Endothelial cell of umbilical vein (primary cell): ENCODE data around the gene DPEP2. TPM values are rescaled to one million over a fixed set of nuclear protein-coding genes. Genes with fewer than 3 reads are reported as not detected.
A peak's percentile ranks its signal among the peaks of the same experiment; 100 is the strongest.

ENCODE experiments used
- BruUV-seq: library from RNA; stranded (reverse); fragments of 400-500 nt; replicated peaks from 2 replicates; lab custom pipeline; 2021; lab: Mats Ljungman, UMichigan
- CTCF ChIA-PET: fragments of 300-600, 350-600 bp; sonication (Branson Sonifier 250); formaldehyde crosslinking; loops from one replicate; lab custom pipeline; 2021; ENCODE audit warnings: antibody characterized with exemption, inconsistent platforms; lab: Charles Lee
- POLR2A ChIA-PET: fragments of 300-600, 350-600 bp; sonication (Branson Sonifier 250); formaldehyde crosslinking; loops from one replicate; lab custom pipeline; 2021; ENCODE audit warnings: antibody characterized with exemption, inconsistent platforms; lab: Charles Lee
- DNase-seq: peaks from one replicate; pipeline ENCODE4 v3.0.0-alpha.2; 2011; ENCODE audit warnings: low read depth, low spot score
- FAIRE-seq: peaks from 2 replicates; lab custom pipeline; 2011; peaks lifted over from hg19 to GRCh38; lab: Jason Lieb, UNC
- H2AFZ ChIP-seq: 2 replicates; pipeline ENCODE4 v1.6.0; 2012; ENCODE audit warnings: low read depth, low read length, control low read depth, inconsistent platforms
- H3K27ac ChIP-seq: 2 replicates; pipeline ENCODE4 v1.5.1; 2011; ENCODE audit warnings: low read depth, mild to moderate bottlenecking, control low read depth, low read length, moderate library complexity; ENCODE audit not compliant: insufficient read depth
- H3K27me3 ChIP-seq, 2 experiments: 2 replicates each; pipeline versions ENCODE4 v1.6.0 to v1.6.1; 2011; ENCODE audit warnings: low read length in 2 of 2, mixed read lengths in 1 of 2; ENCODE audit not compliant: control insufficient read depth in 2 of 2, insufficient read depth in 2 of 2
- H3K36me3 ChIP-seq, 2 experiments: 2 replicates in 1 of 2; 3 replicates in 1 of 2; pipeline ENCODE4 v1.5.1; 2011; ENCODE audit warnings: low read length in 2 of 2, mild to moderate bottlenecking in 1 of 2, moderate library complexity in 1 of 2; ENCODE audit not compliant: control insufficient read depth in 2 of 2, insufficient read depth in 2 of 2; ENCODE audit errors: extremely low read depth in 1 of 2
- H3K4me1 ChIP-seq: 3 replicates; pipeline ENCODE4 v1.5.1; 2011; ENCODE audit warnings: mild to moderate bottlenecking, low read length; ENCODE audit not compliant: control insufficient read depth, insufficient read depth; ENCODE audit errors: extremely low read depth
- H3K4me2 ChIP-seq: 2 replicates; pipeline ENCODE4 v1.6.1; 2011; ENCODE audit warnings: low read length, control low read depth, mixed read lengths; ENCODE audit not compliant: insufficient read depth
- H3K4me3 ChIP-seq, 3 experiments: fragments of 200-600 bp in 1 of 3; sonication (generic), shearing (Covaris generic) in 1 of 3; replicated peaks in 1 of 3; 2 replicates each; pipeline ENCODE4 v1.5.1; 2011 to 2016; ENCODE audit warnings: control low read depth in 3 of 3, low read length in 3 of 3, mild to moderate bottlenecking in 2 of 3, inconsistent platforms in 1 of 3, low read depth in 1 of 3, moderate library complexity in 1 of 3; ENCODE audit not compliant: insufficient read depth in 1 of 3
- H3K79me2 ChIP-seq: 2 replicates; pipeline ENCODE4 v1.6.0; 2012; ENCODE audit warnings: low read length, inconsistent platforms; ENCODE audit not compliant: control insufficient read depth, insufficient read depth
- H3K9ac ChIP-seq: replicated peaks from 2 replicates; pipeline ENCODE3; 2011; ENCODE audit warnings: low read length, control low read depth; ENCODE audit not compliant: insufficient read depth; ENCODE audit errors: extremely low read depth
- H3K9me1 ChIP-seq: replicated peaks from 3 replicates; pipeline ENCODE4 v1.6.0; 2011; ENCODE audit warnings: mild to moderate bottlenecking, low read length; ENCODE audit not compliant: control insufficient read depth, insufficient read depth; ENCODE audit errors: extremely low read depth
- H3K9me3 ChIP-seq: replicated peaks from 2 replicates; pipeline ENCODE4 v1.5.1; 2012; ENCODE audit warnings: low read length, inconsistent platforms; ENCODE audit not compliant: control insufficient read depth, insufficient read depth
- H4K20me1 ChIP-seq: replicated peaks from 2 replicates; pipeline ENCODE3; 2011; ENCODE audit warnings: mild to moderate bottlenecking, low read length; ENCODE audit not compliant: control insufficient read depth, insufficient read depth; ENCODE audit errors: extremely low read depth
- CTCF ChIP-seq, 2 donors: IDR thresholded peaks; 1 replicate in 1 of 2; 2 replicates in 1 of 2; pipeline ENCODE4 v1.5.1; 2011; ENCODE audit warnings: low read length in 2 of 2, mild to moderate bottlenecking in 2 of 2, moderate library complexity in 2 of 2, control low read depth in 1 of 2, inconsistent platforms in 1 of 2, low read depth in 1 of 2; ENCODE audit not compliant: insufficient read depth in 1 of 2; ENCODE audit errors: extremely low read depth in 1 of 2
- MAX ChIP-seq: IDR thresholded peaks from 2 replicates; pipeline ENCODE4 v1.6.1; 2011; ENCODE audit not compliant: insufficient read depth, insufficient read length
- POLR2AphosphoS5 ChIP-seq: IDR thresholded peaks from 2 replicates; pipeline ENCODE4 v1.6.1; 2012; ENCODE audit warnings: low read depth, mild to moderate bottlenecking, control low read depth, low read length, moderate library complexity; ENCODE audit not compliant: insufficient read depth
- dilution Hi-C: fragments of 300-500 bp; cut with MboI; formaldehyde crosslinking; loops from one replicate; pipeline ENCODE4 v1.15.0; 2019; ENCODE audit warnings: low sequenced_read_pairs; ENCODE audit not compliant: extremely low pct_ligation_motif_present
- intact Hi-C: fragments of 100-400 bp; cut with micrococcal nuclease; formaldehyde crosslinking; loops from one replicate; pipeline ENCODE4 v1.10.0; 2022
- polyA plus RNA-seq, 4 experiments: library from polyadenylated mRNA; depleted of rRNA in 3 of 4; stranded (reverse) in 3 of 4; unstranded in 1 of 4; fragments of >200 nt; gene quantifications; 2 replicates each; pipeline versions ENCODE4 v1.2.1 to v1.2.3, GENCODE V29; 2011 to 2012; ENCODE audit warnings: missing spikeins in 1 of 4
- total RNA-seq: library from RNA; stranded (reverse); gene quantifications from 2 replicates; pipeline ENCODE4 v1.2.3, GENCODE V29; 2021

Gene DPEP2
- total and polyA plus RNA-seq, 2 donors (not counting 3 experiments of a cell fraction or from before 2014, with no cell fraction given): 0.27 to 1.8 TPM

- dilution Hi-C loops (no loop called here), intact Hi-C loops (no loop called here)
- Histone ChIP-seq H3K4me3 (no peak overlapping the region), H3K36me3 (peaks cover 0 to 2% of the 10 kb centered on the region in 2 experiments), H3K9ac (no peak overlapping the region), H3K79me2 (peaks cover 28% of the 10 kb centered on the region), H3K9me3 (no peaks in the 10 kb centered on the region), H2AFZ (no peak overlapping the region), H3K27me3 (no peaks in the 10 kb centered on the region), H3K9me1 (no peaks in the 10 kb centered on the region), H3K27ac (no peak overlapping the region), H3K4me1 (peaks cover 14% of the 10 kb centered on the region), H3K4me2 (peak overlapping the region; percentile 69), H4K20me1 (no peaks in the 10 kb centered on the region)
- TF ChIP-seq CTCF (IDR thresholded peaks at IDR 0.05; ENCODE audit: extremely low read depth in 1 of 2, insufficient read depth in 1 of 2, low read depth in 1 of 2, low read length in 2 of 2): no peak
- FAIRE-seq: no peak
- ChIA-PET CTCF (interaction anchor here (0.8 to 2.3 kb wide), 5 partner anchors 13 to 205 kb away, joined by 3 to 7 read pairs (median 3); no protein-coding TSS in a partner anchor), POLR2A (no interaction called here)
- no TSS peak for BruUV-seq
- DNase-seq: no peak
Observed at GRCh38 chr16:68021490-68021889, 22.2 kb upstream of the DPEP2 start.

- Histone ChIP-seq H3K27me3 (no peaks in the 10 kb centered on the region), H3K4me3 (no peak overlapping the region), H3K4me2 (no peak overlapping the region), H3K9me3 (no peaks in the 10 kb centered on the region), H3K36me3 (peaks cover 0 to 2% of the 10 kb centered on the region in 2 experiments), H3K9me1 (no peaks in the 10 kb centered on the region), H3K27ac (no peak overlapping the region), H2AFZ (no peak overlapping the region), H3K9ac (no peak overlapping the region), H4K20me1 (no peaks in the 10 kb centered on the region), H3K4me1 (peaks cover 14% of the 10 kb centered on the region), H3K79me2 (peaks cover 27% of the 10 kb centered on the region)
- dilution Hi-C loops: no loop called here
- no peak for FAIRE-seq
- no peak for DNase-seq
- intact Hi-C loops: no loop called here
- ChIA-PET POLR2A (no interaction called here), CTCF (interaction anchor here (1.6 to 1.8 kb wide), 2 partner anchors 21 kb away, joined by 3 to 10 read pairs; no protein-coding TSS in a partner anchor)
- TF ChIP-seq POLR2AphosphoS5: no peak
- no peak for TF ChIP-seq CTCF (IDR thresholded peaks at IDR 0.05; ENCODE audit: extremely low read depth in 1 of 2, insufficient read depth in 1 of 2, low read depth in 1 of 2, low read length in 2 of 2)
- TF ChIP-seq MAX: no peak
- no TSS peak for BruUV-seq
Observed at GRCh38 chr16:68019167-68019680, 19.9 kb upstream of the DPEP2 start.
